ENCODE results near the gene SEMA4B.

DNA sequence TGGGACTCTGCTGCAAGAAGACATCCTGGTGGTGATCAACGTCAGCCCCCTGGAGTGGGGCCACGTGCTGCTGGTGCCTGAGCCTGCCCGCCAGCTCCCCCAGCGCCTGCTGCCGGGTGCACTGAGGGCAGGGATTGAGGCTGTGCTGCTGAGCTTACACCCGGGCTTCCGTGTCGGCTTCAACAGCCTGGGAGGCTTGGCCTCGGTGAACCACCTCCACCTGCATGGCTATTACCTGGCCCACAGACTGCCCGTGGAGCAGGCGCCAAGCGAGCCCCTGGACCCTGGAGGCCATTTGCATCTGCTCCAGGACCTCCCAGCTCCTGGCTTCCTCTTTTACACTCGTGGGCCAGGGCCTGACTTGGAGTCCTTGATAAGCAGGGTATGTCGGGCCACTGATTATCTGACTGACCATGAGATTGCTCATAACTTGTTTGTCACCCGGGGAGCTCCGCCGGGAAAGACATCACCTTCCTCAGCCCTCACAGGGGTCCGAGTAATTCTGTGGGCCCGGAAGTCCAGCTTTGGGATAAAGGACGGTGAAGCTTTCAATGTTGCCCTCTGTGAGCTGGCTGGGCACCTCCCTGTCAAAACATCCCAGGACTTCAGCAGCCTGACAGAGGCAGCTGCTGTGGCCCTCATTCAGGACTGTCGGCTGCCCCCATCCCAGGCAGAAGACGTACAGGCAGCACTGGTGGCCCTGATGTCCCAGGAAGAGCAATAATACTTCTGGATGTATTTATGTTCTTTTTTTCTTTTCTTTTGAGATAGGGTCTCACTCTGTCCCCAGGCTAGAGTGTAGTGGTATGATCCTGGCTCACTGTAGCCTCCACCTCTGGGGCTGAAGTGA is 40.4 kb downstream of the SEMA4B start:
- TF ChIP-seq ZBTB7A (IDR thresholded peaks at IDR 0.05; ENCODE audit: low read depth) = no peak
- no peak for TF ChIP-seq TAF1 (IDR thresholded peaks at IDR 0.05; ENCODE audit: low read depth)
- TF ChIP-seq CEBPB (IDR thresholded peaks at IDR 0.05) = no peak
- TF ChIP-seq, protein P1, sequence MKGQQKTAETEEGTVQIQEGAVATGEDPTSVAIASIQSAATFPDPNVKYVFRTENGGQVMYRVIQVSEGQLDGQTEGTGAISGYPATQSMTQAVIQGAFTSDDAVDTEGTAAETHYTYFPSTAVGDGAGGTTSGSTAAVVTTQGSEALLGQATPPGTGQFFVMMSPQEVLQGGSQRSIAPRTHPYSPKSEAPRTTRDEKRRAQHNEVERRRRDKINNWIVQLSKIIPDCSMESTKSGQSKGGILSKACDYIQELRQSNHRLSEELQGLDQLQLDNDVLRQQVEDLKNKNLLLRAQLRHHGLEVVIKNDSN (IDR thresholded peaks at IDR 0.05) = no peak
- TF ChIP-seq YY1 (IDR thresholded peaks at IDR 0.05; ENCODE audit: low read depth) = no peak
- TF ChIP-seq, protein P2, sequence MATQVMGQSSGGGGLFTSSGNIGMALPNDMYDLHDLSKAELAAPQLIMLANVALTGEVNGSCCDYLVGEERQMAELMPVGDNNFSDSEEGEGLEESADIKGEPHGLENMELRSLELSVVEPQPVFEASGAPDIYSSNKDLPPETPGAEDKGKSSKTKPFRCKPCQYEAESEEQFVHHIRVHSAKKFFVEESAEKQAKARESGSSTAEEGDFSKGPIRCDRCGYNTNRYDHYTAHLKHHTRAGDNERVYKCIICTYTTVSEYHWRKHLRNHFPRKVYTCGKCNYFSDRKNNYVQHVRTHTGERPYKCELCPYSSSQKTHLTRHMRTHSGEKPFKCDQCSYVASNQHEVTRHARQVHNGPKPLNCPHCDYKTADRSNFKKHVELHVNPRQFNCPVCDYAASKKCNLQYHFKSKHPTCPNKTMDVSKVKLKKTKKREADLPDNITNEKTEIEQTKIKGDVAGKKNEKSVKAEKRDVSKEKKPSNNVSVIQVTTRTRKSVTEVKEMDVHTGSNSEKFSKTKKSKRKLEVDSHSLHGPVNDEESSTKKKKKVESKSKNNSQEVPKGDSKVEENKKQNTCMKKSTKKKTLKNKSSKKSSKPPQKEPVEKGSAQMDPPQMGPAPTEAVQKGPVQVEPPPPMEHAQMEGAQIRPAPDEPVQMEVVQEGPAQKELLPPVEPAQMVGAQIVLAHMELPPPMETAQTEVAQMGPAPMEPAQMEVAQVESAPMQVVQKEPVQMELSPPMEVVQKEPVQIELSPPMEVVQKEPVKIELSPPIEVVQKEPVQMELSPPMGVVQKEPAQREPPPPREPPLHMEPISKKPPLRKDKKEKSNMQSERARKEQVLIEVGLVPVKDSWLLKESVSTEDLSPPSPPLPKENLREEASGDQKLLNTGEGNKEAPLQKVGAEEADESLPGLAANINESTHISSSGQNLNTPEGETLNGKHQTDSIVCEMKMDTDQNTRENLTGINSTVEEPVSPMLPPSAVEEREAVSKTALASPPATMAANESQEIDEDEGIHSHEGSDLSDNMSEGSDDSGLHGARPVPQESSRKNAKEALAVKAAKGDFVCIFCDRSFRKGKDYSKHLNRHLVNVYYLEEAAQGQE (IDR thresholded peaks at IDR 0.05; ENCODE audit: low read depth) = no peak
- TF ChIP-seq, protein P3, sequence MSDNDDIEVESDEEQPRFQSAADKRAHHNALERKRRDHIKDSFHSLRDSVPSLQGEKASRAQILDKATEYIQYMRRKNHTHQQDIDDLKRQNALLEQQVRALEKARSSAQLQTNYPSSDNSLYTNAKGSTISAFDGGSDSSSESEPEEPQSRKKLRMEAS (IDR thresholded peaks at IDR 0.05) = no peak
- no peak for TF ChIP-seq EP300 (IDR thresholded peaks at IDR 0.05; ENCODE audit: borderline replicate concordance)
- no peak for TF ChIP-seq RAD21 (IDR thresholded peaks at IDR 0.05; ENCODE audit: low read depth)
- TF ChIP-seq FOXM1 (IDR thresholded peaks at IDR 0.05; ENCODE audit: borderline replicate concordance, low read depth) = no peak
- TF ChIP-seq CREB1 (IDR thresholded peaks at IDR 0.05; ENCODE audit: low read depth) = no peak
- TF ChIP-seq NFIC (IDR thresholded peaks at IDR 0.05) = no peak
